Natural killer cell (primary cell): ENCODE data around the gene TRAPPC11. TPM values are rescaled to one million over a fixed set of nuclear protein-coding genes. Genes with fewer than 3 reads are reported as not detected.

Experiments used
- ATAC-seq, 3 donors: fragments of 150-1000 bp in 2 of 3; fragments of 200-7000 bp in 1 of 3; cut with Tn5 transposase; 1 replicate in 1 of 3; 2 replicates in 2 of 3; pipeline ENCODE4 v1.10.0; 2021; ENCODE audit warnings: mild to moderate bottlenecking in 2 of 3, moderate library complexity in 2 of 3
- DNase-seq, 2 donors: peaks; one replicate each; pipeline versions ENCODE4 v3.0.0 to v3.0.0-alpha.2; 2013 to 2021; ENCODE audit warnings: mixed read lengths in 1 of 2
- H3K27ac ChIP-seq: one replicate; pipeline ENCODE4 v1.5.1; 2013; ENCODE audit warnings: mild to moderate bottlenecking, low read length
- H3K27me3 ChIP-seq: one replicate; pipeline ENCODE4 v1.6.1; 2013; ENCODE audit warnings: low read length; ENCODE audit not compliant: control insufficient read depth, insufficient read depth
- H3K36me3 ChIP-seq: one replicate; pipeline ENCODE4 v1.6.1; 2013; ENCODE audit warnings: low read length; ENCODE audit not compliant: control insufficient read depth, insufficient read depth
- H3K4me1 ChIP-seq: one replicate; pipeline ENCODE4 v1.6.1; 2013; ENCODE audit warnings: low read length; ENCODE audit not compliant: control insufficient read depth, insufficient read depth
- H3K4me3 ChIP-seq: one replicate; pipeline ENCODE4 v1.5.1; 2013; ENCODE audit warnings: low read length
- H3K9me3 ChIP-seq: one replicate; pipeline ENCODE4 v1.6.1; 2013; ENCODE audit warnings: low read length; ENCODE audit not compliant: control insufficient read depth, insufficient read depth
- H3K27ac Mint-ChIP-seq, 2 donors: one replicate each; pipeline ENCODE4 v1.8.0; 2022; ENCODE audit warnings: mild to moderate bottlenecking in 2 of 2, mixed read lengths in 2 of 2, moderate library complexity in 1 of 2
- H3K27me3 Mint-ChIP-seq, 2 donors: one replicate each; pipeline ENCODE4 v1.8.0; 2022; ENCODE audit warnings: low read depth in 2 of 2, mixed read lengths in 2 of 2
- H3K36me3 Mint-ChIP-seq: one replicate; pipeline ENCODE4 v1.8.0; 2022; ENCODE audit warnings: mixed read lengths
- H3K4me1 Mint-ChIP-seq, 2 donors: one replicate each; pipeline ENCODE4 v1.8.0; 2022; ENCODE audit warnings: mixed read lengths in 2 of 2
- H3K4me3 Mint-ChIP-seq: one replicate; pipeline ENCODE4 v1.8.0; 2022; ENCODE audit warnings: mild to moderate bottlenecking, moderate library complexity, mixed read lengths
- H3K9me3 Mint-ChIP-seq, 2 donors: one replicate each; pipeline ENCODE4 v1.8.0; 2022; ENCODE audit warnings: mixed read lengths in 2 of 2
- WGBS: methylation state at CpG from one replicate; pipeline ENCODE4 v1.1.7; 2013; ENCODE audit warnings: missing lambda C conversion rate; ENCODE audit not compliant: insufficient coverage; 5-methylcytosine and 5-hydroxymethylcytosine counted together
- intact Hi-C: fragments of 100-400 bp; cut with micrococcal nuclease; formaldehyde crosslinking; loops from one replicate; pipeline ENCODE4 v1.14.2; 2022
- total RNA-seq, 4 donors: library from RNA; stranded (reverse); fragments of 120-200 nt in 1 of 4; gene quantifications; one replicate each; pipeline versions ENCODE4 v1.2.3 to v1.2.4, GENCODE V29; 2013 to 2022
- TF ChIP-seq, protein P1 (sequence below): fragments of 200-600 bp; IDR thresholded peaks from one replicate; pipeline ENCODE4 v1.8.0; 2022; ENCODE audit warnings: antibody characterized with exemption

TRAPPC11 gene
- total RNA-seq, 3 donors from 2014 or later (not counting 1 experiment from before 2014, with no cell fraction given) = 33.4 to 41.7 (median 36.8) TPM

DNA sequence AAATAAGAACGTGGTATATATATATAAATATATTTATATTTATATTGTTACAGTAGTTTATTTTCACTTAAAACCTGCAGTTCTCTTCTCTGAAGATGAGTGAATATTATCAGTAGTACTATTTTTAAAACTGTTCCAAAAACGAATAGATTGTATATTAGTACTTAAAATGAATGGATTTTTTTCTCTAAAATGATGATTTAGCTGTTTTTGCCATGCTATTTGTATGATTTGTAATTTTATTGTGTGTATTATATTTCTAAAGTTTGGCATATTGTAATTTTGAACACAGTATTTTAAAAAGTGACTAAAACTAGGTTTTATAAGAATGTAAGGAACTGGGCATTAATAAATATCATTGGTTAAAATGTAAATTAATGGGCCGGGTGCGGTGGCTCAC, 22.0 kb downstream of the TRAPPC11 start:
- Mint-ChIP-seq H3K4me3 (no peak overlapping the region), H3K27ac (no peak overlapping the region), H3K27me3 (no peaks in the 10 kb centered on the region), H3K4me1 (no peaks in the 10 kb centered on the region), H3K9me3 (no peaks in the 10 kb centered on the region), H3K36me3 (no peaks in the 10 kb centered on the region)
- Histone ChIP-seq H3K27ac (no peak overlapping the region), H3K27me3 (no peaks in the 10 kb centered on the region), H3K36me3 (peaks cover 73% of the 10 kb centered on the region), H3K9me3 (no peaks in the 10 kb centered on the region), H3K4me1 (no peaks in the 10 kb centered on the region), H3K4me3 (no peak overlapping the region)
- DNase-seq (no peak), ATAC-seq (no peak)
- TF ChIP-seq, protein P1, sequence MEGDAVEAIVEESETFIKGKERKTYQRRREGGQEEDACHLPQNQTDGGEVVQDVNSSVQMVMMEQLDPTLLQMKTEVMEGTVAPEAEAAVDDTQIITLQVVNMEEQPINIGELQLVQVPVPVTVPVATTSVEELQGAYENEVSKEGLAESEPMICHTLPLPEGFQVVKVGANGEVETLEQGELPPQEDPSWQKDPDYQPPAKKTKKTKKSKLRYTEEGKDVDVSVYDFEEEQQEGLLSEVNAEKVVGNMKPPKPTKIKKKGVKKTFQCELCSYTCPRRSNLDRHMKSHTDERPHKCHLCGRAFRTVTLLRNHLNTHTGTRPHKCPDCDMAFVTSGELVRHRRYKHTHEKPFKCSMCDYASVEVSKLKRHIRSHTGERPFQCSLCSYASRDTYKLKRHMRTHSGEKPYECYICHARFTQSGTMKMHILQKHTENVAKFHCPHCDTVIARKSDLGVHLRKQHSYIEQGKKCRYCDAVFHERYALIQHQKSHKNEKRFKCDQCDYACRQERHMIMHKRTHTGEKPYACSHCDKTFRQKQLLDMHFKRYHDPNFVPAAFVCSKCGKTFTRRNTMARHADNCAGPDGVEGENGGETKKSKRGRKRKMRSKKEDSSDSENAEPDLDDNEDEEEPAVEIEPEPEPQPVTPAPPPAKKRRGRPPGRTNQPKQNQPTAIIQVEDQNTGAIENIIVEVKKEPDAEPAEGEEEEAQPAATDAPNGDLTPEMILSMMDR = no peak
- intact Hi-C loops = no loop called here
- WGBS = 100% methylated on average over 3 of the region's 4 CpGs

DNA sequence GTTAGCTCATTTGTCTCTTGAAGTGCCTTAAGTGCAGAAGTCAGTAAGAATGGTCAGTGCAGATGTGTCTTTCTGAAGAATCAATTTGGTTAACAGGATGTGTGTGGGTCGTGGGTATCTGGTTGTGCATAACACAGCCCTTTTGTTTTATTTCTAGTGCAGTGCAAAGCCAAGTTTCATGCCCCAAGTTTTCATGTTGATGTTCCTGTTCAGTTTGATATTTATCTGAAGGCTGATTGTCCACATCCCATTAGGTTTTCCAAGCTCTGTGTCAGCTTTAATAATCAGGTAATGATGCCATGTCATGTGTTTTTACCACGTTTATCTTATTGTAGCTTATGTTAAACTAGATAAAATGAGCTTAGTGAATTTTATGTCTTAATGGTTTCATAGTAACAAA, 27.4 kb downstream of the TRAPPC11 start:
- Histone ChIP-seq H3K4me3 (no peak overlapping the region), H3K36me3 (peaks cover 71% of the 10 kb centered on the region), H3K4me1 (no peaks in the 10 kb centered on the region), H3K27me3 (no peaks in the 10 kb centered on the region), H3K9me3 (no peaks in the 10 kb centered on the region), H3K27ac (no peak overlapping the region)
- ATAC-seq (no peak), DNase-seq (no peak)
- H3K9me3 Mint-ChIP-seq = no peaks in the 10 kb centered on the region
- TF ChIP-seq, protein P1 = no peak
- H3K27me3 Mint-ChIP-seq = no peaks in the 10 kb centered on the region
- WGBS = 76% methylated on average over 2 of the region's 2 CpGs
- H3K4me1 Mint-ChIP-seq = peaks cover 0 to 15% of the 10 kb centered on the region in 2 donors
- no peak overlapping the region for H3K27ac Mint-ChIP-seq
- intact Hi-C loops = no loop called here
- H3K36me3 Mint-ChIP-seq = peaks cover 11% of the 10 kb centered on the region
- H3K4me3 Mint-ChIP-seq = no peak overlapping the region

DNA sequence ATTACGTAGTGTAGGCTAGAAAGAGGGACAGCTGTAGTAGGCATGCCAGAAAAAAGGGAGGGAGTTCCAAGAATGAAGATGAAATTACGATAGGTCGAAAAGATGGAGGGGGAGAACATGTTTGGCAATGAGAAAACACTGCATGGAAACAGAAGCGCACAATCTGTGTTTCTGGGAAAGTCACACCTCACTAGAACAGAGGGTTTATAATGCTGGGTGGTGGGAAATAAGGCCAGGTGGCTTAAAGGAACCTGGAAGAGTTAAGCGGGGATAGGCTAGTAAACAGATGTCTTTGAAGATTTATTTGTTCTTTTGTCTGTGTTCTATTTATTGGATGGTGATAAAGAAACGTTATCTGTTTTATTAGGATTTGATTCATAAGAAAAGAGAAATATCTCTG, 29.1 kb downstream of the TRAPPC11 start:
- peak overlapping the region in 1 of 2 donors; percentile 7 for H3K27ac Mint-ChIP-seq
- no peak overlapping the region for H3K4me3 Mint-ChIP-seq
- WGBS = 96% methylated on average over 6 of the region's 6 CpGs
- H3K4me1 Mint-ChIP-seq = peaks cover 0 to 15% of the 10 kb centered on the region in 2 donors
- TF ChIP-seq, protein P1 = no peak
- ATAC-seq (no peak), DNase-seq (no peak)
- H3K9me3 Mint-ChIP-seq = no peaks in the 10 kb centered on the region
- Histone ChIP-seq H3K36me3 (peaks cover 79% of the 10 kb centered on the region), H3K4me1 (no peaks in the 10 kb centered on the region), H3K27me3 (no peaks in the 10 kb centered on the region), H3K27ac (no peak overlapping the region), H3K9me3 (no peaks in the 10 kb centered on the region), H3K4me3 (no peak overlapping the region)
- H3K36me3 Mint-ChIP-seq = peaks cover 11% of the 10 kb centered on the region
- intact Hi-C loops = no loop called here
- no peaks in the 10 kb centered on the region for H3K27me3 Mint-ChIP-seq

DNA sequence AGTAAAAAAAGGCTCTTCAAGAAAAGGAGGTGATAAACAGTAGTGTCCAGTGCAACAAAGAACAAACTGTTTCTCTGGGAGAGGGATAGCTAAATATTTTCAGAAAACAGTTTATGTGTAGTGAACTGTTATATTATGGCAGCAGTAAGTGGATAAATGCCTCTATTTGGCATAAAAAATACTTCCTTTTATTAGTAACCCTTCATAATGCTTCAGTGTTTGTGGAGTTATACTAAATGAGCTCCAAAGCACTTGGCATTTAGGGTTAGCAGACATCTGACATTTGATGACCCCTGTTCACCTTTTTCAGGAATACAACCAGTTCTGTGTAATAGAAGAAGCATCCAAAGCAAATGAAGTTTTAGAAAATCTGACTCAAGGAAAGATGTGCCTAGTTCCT, 31.9 kb downstream of the TRAPPC11 start:
- Mint-ChIP-seq H3K9me3 (no peaks in the 10 kb centered on the region), H3K27ac (peak overlapping the region in 1 of 2 donors; percentile 4), H3K4me1 (peaks cover 0 to 15% of the 10 kb centered on the region in 2 donors), H3K36me3 (peaks cover 26% of the 10 kb centered on the region), H3K27me3 (no peaks in the 10 kb centered on the region), H3K4me3 (no peak overlapping the region)
- intact Hi-C loops = no loop called here
- no peaks in the 10 kb centered on the region for H3K9me3 ChIP-seq
- peaks cover 75% of the 10 kb centered on the region for H3K36me3 ChIP-seq
- no peak for ATAC-seq
- H3K27me3 ChIP-seq = no peaks in the 10 kb centered on the region
- H3K4me3 ChIP-seq = no peak overlapping the region
- no peak overlapping the region for H3K27ac ChIP-seq
- no peak for DNase-seq
- no peaks in the 10 kb centered on the region for H3K4me1 ChIP-seq
- TF ChIP-seq, protein P1 = no peak
